Loucy (cell line): Measurements from ENCODE around the gene HSD17B12.

ENCODE experiments used
- H2AFZ ChIP-seq: fragments of 200-600 bp; sonication (generic); 2 replicates; pipeline ENCODE4 v1.6.0; 2016; ENCODE audit warnings: antibody characterized with exemption, mild to moderate bottlenecking, low read length, moderate library complexity
- H3F3A ChIP-seq: fragments of 200-600 bp; 2 replicates; pipeline ENCODE4 v1.6.0; 2016; ENCODE audit warnings: antibody characterized with exemption, low read depth, mild to moderate bottlenecking
- H3K27me3 ChIP-seq: fragments of 200-600 bp; sonication (generic); 2 replicates; pipeline ENCODE4 v1.6.1; 2014; ENCODE audit warnings: low read length, mild to moderate bottlenecking; ENCODE audit not compliant: insufficient read depth, poor library complexity, severe bottlenecking
- H3K36me3 ChIP-seq: fragments of 200-600 bp; sonication (generic); 2 replicates; pipeline ENCODE4 v1.6.1; 2016; ENCODE audit warnings: low read length; ENCODE audit not compliant: insufficient read depth
- H3K4me1 ChIP-seq: fragments of 200-600 bp; sonication (generic); 2 replicates; pipeline ENCODE4 v1.5.1; 2014; ENCODE audit warnings: low read length, mild to moderate bottlenecking; ENCODE audit not compliant: insufficient read depth, poor library complexity, severe bottlenecking
- H3K4me2 ChIP-seq: fragments of 200-600 bp; sonication (generic); 2 replicates; pipeline ENCODE4 v1.6.0; 2014; ENCODE audit warnings: antibody characterized with exemption, low read length, low read depth, mild to moderate bottlenecking; ENCODE audit not compliant: poor library complexity, severe bottlenecking
- H3K4me3 ChIP-seq: fragments of 200-600 bp; sonication (generic); 2 replicates; pipeline ENCODE4 v1.5.1; 2014; ENCODE audit warnings: low read length, mild to moderate bottlenecking, mixed read lengths; ENCODE audit not compliant: poor library complexity, severe bottlenecking
- H3K79me2 ChIP-seq: fragments of 200-600 bp; sonication (generic); 2 replicates; pipeline ENCODE4 v1.6.1; 2014; ENCODE audit warnings: low read length; ENCODE audit not compliant: insufficient read depth
- H3K9ac ChIP-seq: fragments of 200-600 bp; sonication (generic); 2 replicates; pipeline ENCODE4 v1.6.0; 2014; ENCODE audit warnings: mild to moderate bottlenecking, low read depth, low read length, moderate library complexity; ENCODE audit not compliant: poor library complexity, severe bottlenecking
- H3K9me2 ChIP-seq: fragments of 200-600 bp; sonication (generic); replicated peaks from 2 replicates; pipeline ENCODE4 v1.6.1; 2016; ENCODE audit warnings: low read depth, low read length, mixed read lengths
- H3K9me3 ChIP-seq: fragments of 200-600 bp; sonication (generic); 2 replicates; pipeline ENCODE4 v1.6.1; 2014; ENCODE audit warnings: mild to moderate bottlenecking, antibody characterized with exemption, low read length, low read depth; ENCODE audit not compliant: insufficient read depth
- H4K20me1 ChIP-seq: fragments of 200-600 bp; sonication (generic); 2 replicates; pipeline ENCODE4 v1.6.0; 2014; ENCODE audit warnings: antibody characterized with exemption, low read length, mild to moderate bottlenecking; ENCODE audit not compliant: insufficient read depth, poor library complexity, severe bottlenecking
- EZH2phosphoT487 ChIP-seq: fragments of 200-600 bp; IDR thresholded peaks from 2 replicates; pipeline ENCODE4 v1.6.1; 2018; ENCODE audit warnings: antibody characterized with exemption, mild to moderate bottlenecking, moderate library complexity, borderline replicate concordance
- TF ChIP-seq, protein P1 (sequence below): fragments of 200-600 bp; sonication (generic); conservative IDR thresholded peaks from 2 replicates; pipeline ENCODE4 v1.5.1; 2014; ENCODE audit warnings: mild to moderate bottlenecking, antibody characterized with exemption, low read length

The HSD17B12 gene

DNA sequence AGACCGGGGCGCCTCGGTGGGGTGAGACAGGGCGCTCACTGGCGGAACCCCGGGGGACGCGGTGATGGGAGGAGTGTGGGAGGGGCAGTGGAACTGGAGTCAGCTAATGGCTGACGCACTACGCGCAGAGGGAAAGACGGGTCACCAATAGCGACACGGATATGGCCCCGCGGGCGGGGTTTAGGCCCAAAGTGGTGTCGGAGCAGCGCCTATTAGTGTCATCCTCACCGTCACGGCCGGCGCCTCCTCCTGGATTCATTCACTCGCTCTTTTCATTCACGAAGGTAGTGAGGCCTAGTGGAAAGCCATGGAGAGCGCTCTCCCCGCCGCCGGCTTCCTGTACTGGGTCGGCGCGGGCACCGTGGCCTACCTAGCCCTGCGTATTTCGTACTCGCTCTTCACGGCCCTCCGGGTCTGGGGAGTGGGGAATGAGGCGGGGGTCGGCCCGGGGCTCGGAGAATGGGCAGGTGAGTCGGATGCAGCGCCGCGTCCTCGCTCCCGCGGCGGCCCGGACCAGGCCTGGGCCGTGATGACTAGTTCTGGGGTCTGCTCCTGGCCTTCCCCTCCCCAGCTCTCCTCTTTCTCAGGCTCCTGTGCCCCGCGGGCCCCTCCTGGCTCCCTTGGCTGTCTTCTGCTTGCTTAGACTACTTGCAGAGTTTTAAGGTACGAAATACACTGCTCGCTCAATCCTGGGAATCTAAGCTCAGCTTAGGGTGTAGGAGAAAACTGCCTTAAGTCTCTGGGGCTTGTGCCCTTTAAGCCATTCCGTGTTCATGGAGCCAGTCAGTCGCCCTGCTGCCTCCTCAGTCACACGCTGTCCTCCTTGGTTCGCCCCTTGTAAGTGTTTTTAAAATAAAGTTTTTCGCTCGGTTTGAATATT, at the start of gene HSD17B12:
Gene HSD17B12, plus strand, starts transcription at position 218 of the 880 bp plus-strand sequence. Its CDS starts 90 bp downstream, at position 308.
- Histone ChIP-seq H3K9me2 (no peaks in the 10 kb centered on the region), H4K20me1 (peaks cover 5% of the 10 kb centered on the region), H3K4me2 (peak within 1 kb of the TSS; percentile 97), H3F3A (peaks cover 2% of the 10 kb centered on the region; the same call in 1 of the 2 replicates), H3K4me1 (peaks cover 27% of the 10 kb centered on the region), H2AFZ (peak within 1 kb of the TSS; percentile 91), H3K79me2 (peaks cover 30% of the 10 kb centered on the region), H3K9ac (peak within 1 kb of the TSS; percentile 84), H3K9me3 (no peaks in the 10 kb centered on the region), H3K4me3 (peak within 1 kb of the TSS; percentile 86), H3K36me3 (no peaks in the 10 kb centered on the region), H3K27me3 (no peaks in the 10 kb centered on the region)
- TF ChIP-seq, protein P1, sequence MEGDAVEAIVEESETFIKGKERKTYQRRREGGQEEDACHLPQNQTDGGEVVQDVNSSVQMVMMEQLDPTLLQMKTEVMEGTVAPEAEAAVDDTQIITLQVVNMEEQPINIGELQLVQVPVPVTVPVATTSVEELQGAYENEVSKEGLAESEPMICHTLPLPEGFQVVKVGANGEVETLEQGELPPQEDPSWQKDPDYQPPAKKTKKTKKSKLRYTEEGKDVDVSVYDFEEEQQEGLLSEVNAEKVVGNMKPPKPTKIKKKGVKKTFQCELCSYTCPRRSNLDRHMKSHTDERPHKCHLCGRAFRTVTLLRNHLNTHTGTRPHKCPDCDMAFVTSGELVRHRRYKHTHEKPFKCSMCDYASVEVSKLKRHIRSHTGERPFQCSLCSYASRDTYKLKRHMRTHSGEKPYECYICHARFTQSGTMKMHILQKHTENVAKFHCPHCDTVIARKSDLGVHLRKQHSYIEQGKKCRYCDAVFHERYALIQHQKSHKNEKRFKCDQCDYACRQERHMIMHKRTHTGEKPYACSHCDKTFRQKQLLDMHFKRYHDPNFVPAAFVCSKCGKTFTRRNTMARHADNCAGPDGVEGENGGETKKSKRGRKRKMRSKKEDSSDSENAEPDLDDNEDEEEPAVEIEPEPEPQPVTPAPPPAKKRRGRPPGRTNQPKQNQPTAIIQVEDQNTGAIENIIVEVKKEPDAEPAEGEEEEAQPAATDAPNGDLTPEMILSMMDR, result no peak
- no peak for TF ChIP-seq EZH2phosphoT487

- no peaks in the 10 kb centered on the region for H3K4me1 ChIP-seq
- H3K27me3 ChIP-seq, result peaks cover 22% of the 10 kb centered on the region
Observed at GRCh38 chr11:43631732-43632131, 48.8 kb upstream of the HSD17B12 start.

DNA sequence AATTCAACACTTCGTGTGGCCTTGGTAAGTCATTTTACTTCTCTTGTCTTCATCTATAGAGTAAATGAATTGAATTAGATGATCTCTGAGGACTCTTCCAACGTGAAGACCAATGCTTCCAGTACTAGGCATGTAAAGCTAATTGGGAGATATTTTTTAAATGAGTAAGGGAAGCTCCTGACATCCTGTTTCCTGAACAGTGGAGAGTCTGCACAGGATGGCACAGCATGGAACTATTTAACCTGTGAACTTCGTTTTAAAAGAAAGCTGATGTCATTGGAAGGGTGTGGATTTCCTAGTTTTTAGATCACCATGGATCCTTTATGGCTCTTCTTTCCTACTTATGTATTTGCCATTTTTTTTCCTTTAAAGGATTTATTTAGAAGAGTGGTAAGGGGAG, 48.4 kb upstream of the HSD17B12 start:
- H3K4me3 ChIP-seq, result no peak overlapping the region
- no peaks in the 10 kb centered on the region for H3F3A ChIP-seq
- H3K4me2 ChIP-seq, result no peak overlapping the region
- TF ChIP-seq, protein P1, result no peak
- no peak for TF ChIP-seq EZH2phosphoT487
- no peak overlapping the region for H2AFZ ChIP-seq
- no peaks in the 10 kb centered on the region for H4K20me1 ChIP-seq
- no peaks in the 10 kb centered on the region for H3K36me3 ChIP-seq
- H3K27me3 ChIP-seq, result peaks cover 20% of the 10 kb centered on the region
- H3K4me1 ChIP-seq, result no peaks in the 10 kb centered on the region
- no peaks in the 10 kb centered on the region for H3K9me3 ChIP-seq
- no peak overlapping the region for H3K9ac ChIP-seq
- no peaks in the 10 kb centered on the region for H3K9me2 ChIP-seq
- no peaks in the 10 kb centered on the region for H3K79me2 ChIP-seq

More at GRCh38 chr11:43631732-43632131, 48.8 kb upstream of the HSD17B12 start:
- no peak overlapping the region for H3K9ac ChIP-seq
- H2AFZ ChIP-seq, result no peak overlapping the region
- H3K9me3 ChIP-seq, result no peaks in the 10 kb centered on the region
- no peaks in the 10 kb centered on the region for H3K79me2 ChIP-seq
- no peaks in the 10 kb centered on the region for H3K9me2 ChIP-seq
- no peaks in the 10 kb centered on the region for H3F3A ChIP-seq
- H3K4me3 ChIP-seq, result no peak overlapping the region
- no peaks in the 10 kb centered on the region for H4K20me1 ChIP-seq
- H3K4me2 ChIP-seq, result no peak overlapping the region
- TF ChIP-seq, protein P1, result no peak
- no peak for TF ChIP-seq EZH2phosphoT487
- H3K36me3 ChIP-seq, result no peaks in the 10 kb centered on the region
